Skin of body (tissue), 2 donors: Measurements from ENCODE around the gene HYI. TPM values are rescaled to one million over a fixed set of nuclear protein-coding genes. Genes with fewer than 3 reads are reported as not detected.
"Not testable (repeated sequence)": the region's sequence is repeated elsewhere in the genome, so short reads cannot be mapped to it uniquely, and the experiment has no call there.

Experiments
- DNase-seq: peaks from one replicate; lab custom pipeline; 2025; lab: John Stamatoyannopoulos, UW
- total RNA-seq: library from RNA; depleted of rRNA; stranded (reverse); fragments of >200 nt; gene quantifications from one replicate; pipeline ENCODE4 v1.2.3, GENCODE V29; 2014

The HYI gene
- total RNA-seq, 1 donor from 2014 or later = 27.5 TPM

DNA sequence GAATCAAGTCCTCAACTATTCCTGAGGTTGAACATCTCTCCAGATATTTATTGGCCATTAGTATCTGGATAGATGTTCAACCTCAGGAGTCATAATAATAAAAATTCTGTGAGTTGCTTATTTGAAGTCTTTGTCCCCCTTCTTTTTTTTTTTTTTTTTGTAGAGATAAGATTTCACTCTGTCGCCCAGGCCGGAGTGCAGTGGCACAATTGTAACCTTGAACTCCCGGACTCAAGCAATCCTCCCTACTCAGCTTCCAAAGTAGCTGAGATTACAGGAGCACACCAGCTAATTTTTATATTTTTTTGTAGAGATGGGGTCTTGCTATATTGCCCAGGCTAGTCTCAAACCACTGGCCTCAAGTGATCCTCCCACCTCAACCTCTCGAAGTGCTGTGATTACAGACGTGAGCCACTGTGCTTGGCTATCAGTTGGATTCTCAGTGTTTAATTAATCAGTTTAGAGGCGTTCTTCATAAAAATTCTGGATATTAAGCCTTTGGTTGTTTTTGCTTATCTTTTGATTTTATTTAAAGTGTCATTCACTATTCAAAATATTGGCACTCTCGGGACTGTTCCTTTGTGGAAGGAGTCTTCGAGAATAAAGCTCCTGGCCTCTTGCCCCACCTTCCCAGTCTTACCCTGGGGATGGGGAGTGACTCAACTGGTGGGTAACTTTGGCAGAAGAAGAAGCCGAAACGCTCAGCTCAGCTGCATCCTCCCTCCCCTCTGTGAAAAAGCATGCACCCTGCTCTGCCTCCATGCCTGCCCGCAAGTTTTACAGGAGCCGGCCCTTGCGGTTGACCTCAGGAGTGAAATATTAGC, 11.2 kb upstream of the HYI start:
- DNase-seq = no peak

DNA sequence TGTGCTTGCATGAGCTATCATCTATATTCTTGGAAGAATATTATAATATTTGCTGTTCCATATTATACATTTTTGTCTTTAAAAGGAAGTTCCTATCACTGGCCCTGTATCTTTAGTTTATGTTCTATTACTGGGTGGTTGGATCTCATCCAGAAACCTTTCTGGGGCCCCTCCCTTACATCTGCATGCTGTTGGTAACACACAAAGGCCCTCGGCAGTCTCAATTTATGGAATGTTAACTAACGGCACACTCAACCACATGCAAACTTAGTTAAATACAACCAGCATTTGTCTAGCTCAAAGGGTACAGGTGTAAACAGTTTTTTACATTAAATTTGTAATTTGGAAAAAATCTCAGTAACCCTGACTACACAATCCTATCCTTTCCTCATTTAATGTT, 9.7 kb upstream of the HYI start:
- DNase-seq = no peak

DNA sequence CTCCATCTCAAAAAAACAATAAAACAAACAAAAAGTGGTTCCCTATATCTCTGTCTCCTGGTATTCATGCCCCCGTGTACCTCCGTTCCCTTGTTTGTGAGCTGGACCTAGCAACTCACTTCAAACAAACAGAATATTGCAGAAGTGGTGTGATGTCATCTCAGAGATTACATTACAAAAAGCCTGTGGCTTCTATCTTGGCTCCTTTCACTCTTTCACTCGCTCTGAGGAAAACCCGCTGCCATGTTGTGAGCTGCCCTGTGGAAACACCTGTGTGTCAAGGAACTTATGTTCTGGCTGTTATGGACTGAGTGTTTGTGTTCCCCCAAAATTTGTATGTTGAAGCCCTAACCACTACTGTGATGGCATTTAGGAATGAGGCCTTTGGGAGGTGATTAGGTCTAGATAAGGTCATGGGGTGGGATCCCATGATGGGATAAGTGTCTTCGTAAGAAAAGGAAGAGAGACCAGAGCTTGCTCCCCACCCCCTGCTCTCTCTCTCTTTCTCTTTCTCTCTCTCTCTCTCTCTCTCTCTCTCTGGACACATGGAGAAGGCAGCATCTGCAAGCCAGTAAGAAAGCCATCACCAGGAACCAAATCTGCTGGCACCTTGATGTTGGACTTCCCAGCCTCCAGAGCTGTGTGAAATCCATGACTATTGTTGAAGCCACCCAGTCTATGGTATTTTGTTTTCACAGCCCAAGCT, 7.4 kb upstream of the HYI start:
- no peak for DNase-seq

DNA sequence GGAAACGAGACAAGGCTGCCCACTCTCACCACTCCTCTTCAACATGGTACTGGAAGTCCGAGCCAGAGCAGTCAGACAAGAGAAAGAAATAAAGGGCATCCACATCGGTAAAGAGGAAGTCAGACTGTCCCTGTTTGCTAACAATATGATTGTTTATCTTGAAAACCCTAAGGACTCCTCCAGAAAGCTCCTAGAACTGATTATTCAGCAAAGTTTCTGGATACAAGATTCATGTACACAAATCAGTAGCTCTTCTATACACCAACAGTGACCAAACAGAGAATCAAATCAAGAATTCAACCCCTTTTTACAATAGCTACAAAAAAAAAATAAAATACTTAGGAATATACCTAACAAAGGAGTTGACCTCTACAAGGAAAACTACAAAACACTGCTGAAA, 4.6 kb upstream of the HYI start:
- not testable (repeated sequence) for DNase-seq

DNA sequence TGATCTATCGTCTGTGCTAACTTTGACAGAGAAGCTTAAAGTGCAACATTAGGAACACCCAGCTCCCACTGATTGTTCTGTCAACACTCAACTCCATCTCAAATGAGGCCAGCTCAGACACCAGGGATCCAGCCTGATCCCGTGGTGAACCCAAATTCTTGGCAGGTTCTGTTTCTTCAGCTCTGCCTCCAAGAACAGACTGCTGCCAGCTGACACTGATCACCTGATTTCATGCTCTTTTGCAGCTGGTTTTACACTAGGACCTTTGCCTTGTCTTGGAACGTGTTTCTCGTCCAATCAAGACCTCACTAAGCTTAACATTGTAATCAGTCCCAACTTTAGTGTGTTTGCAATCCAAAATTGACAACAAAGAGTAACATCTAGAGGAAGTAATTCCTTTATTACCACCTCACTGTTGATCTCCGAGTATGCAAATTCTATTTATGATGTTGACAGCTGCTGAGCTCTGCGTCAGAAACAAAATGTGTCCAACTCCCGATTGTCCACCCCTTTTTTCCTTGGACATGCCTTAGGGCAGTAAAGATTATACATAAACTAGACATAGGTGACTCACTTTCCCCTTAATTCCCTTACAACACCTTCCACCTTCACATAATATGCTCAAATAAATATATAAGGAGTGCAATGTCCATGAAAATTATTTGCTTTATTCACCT, 1.6 kb upstream of the HYI start:
- no peak for DNase-seq

DNA sequence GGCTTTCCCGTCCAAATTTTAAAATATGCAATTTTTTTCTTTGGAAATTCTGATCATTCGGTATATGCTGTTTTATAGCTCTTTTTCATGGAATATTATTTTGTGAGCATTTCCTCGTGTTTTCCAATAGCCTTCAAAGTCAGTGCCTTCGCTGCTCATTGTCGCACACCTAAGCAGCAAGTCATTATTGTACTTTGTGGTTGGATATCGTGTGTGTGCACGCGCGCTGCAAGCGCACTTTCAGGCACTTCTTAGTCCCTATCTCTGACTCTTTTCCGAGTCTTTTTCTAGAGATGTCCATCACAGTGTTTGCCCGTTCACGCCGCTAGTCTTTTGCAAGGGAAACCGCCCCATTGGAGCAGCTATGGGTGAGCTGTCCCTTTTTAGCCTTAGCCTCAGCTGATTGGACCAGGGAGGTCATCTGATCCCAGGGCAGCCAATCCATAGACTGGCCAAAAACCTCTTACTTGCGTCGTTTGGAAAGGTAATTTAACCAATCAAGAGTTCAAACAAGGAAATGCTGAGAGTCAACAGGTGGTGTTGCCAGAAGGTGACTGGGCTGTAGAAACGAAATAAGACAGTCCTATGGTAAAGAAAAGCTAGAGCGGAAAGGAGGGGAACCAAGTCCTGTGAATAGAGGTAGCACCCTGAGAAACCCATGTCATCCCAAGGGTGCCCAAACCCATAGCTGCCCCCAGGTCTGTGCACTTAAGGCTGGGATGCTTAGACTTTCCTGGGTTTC, 710 bp upstream of the HYI start:
- peak; percentile 72 for DNase-seq

DNA sequence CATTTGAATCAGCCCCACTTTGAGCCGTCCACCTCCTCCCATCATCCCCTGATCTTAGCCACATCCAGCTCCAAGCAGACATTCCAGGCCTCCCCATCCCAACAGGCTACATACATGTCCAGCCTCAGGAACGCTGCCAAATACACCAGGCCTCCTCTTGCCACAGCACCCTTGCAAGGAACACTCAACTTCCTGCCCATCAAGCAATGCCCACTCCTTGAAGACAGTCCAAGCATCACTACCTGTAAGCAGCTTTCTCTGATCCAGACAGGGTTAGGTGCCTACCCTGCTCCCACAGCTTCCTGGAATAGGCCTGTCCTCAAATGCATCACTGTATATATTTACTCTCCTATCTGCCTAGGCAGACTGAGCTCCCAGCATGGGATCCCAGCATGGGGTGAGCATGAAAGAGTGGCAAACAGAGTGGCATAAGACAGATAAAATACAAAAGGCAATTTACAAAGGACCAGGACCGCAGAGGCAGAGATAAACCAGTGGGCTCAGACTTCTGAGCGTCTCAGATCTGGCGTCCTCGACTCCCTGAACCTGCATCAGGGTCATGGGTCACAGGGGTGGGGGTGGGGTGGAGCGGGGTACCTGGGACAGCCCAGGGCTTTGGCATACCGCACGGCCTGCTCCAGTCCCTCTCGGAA, 816 bp downstream of the HYI start:
- peak; percentile 13 for DNase-seq

DNA sequence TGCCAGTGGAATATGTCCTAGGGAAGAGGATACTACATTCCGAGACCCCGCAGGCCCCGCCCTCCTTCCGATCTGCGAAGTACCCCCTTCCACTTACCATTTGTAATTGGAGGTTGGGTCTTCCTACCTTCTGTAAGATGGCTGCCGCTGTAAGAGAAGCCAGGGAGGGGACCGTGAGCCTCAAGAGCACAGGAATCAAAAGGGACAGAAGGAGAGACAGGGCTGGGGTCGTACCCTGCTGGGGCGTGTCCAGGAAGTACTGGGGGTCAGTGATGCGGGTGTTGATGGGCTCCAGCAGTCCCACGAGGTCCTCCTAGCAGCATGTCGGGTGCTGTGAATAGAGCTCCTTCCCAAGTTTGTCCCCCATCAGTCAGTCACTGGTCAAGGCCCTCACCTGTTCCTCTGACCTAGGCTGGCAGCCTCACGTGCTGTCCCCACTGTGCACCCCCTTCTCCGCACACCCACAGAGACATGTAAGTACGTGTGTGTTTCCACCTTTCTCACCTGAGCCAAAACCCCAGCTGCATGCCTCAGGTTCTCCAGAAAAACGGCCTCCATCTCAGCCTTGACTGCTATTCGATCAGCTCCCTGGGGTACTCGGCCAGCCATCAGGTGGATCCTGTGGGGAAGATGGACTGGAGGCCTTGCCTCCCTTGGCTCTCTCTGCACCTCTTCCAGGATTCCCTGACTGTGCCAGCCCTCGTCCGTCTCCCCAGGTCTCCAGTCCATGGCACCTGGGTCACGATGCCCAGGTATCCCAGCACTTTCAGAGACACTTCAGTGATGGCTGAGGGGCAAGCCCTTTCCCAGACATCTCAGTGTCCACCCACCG, 1.8 kb downstream of the HYI start:
- no peak for DNase-seq

DNA sequence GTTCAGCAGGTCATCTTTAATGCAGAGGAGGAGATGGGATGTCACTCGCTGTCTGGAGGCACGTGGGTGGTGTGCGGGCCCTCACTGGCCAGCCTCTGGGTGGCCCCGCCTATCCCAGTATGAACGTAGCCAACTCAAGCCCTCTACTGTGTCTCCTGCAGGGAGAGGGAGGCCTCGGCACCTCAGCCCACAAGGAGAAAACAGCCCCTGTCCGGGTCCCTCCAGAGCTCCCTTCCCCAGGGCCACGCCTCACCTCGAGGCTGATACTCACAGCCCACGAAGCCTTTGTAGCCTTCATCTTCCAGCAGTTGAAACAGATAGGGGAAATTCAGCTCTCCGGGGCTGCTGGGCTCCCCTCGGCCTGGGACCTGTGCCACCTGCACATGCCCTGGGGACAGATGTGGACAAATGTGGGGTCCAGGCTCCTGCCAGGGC, 2.6 kb downstream of the HYI start:
- no peak for DNase-seq

DNA sequence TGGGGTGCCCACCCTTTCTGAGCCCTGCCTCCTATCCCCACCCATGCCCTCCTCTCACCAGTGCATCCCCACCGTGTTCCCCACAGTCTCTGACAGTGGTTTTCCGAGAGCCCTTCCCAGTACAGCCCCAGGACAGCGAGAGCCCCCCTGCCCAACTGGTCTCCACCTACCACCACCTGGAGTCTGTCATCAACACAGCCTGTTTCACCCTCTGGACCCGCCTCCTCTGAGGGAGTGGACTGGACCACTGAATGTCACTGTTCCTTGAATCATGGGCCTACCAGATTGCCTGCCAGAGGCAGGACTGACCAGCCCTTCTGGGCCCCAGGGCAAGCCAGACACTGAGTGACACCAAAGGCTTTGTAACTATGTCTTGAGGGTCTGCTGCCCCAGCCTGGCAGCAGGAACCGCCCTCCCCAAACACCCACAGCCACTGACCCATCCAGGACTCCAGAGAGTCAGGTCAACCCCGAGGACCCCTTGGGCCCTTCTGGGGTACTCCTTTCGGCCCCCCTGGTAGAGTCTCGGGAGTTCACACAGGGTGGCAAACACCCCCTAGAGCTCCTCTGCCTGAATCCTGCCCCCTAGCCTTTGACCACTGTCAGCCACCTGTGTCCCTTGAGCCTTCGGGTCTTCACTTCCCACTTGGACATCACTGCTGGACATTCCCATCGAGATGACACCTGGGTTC, 3.3 kb downstream of the HYI start:
- DNase-seq = no peak

DNA sequence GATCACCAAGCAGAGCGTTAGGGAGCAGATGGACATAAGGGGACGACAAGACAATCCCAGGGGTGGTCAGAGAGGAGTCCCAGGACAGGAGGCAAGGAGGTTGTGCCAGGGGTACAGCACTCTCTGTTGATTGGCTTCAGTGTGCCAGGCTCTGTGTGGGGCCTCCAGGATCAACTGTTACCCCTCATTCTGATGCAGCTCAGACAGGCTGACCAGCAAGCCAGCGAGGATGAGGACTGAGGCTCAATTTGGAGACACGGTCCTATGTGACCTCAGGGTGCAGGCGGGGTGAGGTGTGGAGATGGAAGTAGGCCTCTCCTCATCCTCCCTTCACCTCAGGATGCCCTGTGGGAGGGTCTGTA, 4.0 kb downstream of the HYI start:
- no peak for DNase-seq

DNA sequence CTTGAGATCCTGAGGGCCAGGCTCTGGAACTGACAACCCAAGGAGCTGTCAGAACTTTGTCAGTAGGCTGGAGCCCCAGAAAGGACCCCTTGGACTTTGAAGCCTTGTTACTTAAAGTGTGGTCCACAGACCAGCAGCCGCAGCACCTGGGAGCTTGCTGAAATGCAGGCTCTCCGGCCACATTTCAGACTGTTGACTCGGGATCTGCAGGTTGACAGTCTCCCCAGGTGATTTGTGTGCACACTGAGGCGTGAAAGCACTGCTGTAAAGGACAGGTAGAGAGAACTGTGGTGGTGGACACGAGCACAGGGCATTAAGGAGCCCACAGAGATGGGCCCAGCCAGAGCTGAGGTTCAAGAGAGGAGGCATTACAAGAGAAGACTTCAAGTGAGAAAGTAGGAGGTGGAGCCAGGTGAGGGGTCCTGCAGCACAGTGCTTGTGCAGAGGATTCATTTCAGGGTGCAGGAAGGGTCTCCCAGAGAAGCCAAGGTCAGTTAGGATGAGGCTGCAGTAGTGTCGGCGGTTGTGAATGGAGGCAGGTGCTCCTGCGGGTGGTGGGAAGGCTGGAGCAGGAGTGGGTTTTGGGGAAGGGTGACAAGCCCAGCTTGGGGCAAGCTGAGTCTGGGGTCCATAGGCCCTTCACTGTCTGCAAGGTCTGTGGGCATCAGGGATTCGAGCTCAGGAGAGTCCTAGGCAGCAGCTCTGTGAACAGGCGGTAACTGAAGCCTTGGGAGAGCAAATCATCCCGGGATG, 4.6 kb downstream of the HYI start:
- DNase-seq = no peak

DNA sequence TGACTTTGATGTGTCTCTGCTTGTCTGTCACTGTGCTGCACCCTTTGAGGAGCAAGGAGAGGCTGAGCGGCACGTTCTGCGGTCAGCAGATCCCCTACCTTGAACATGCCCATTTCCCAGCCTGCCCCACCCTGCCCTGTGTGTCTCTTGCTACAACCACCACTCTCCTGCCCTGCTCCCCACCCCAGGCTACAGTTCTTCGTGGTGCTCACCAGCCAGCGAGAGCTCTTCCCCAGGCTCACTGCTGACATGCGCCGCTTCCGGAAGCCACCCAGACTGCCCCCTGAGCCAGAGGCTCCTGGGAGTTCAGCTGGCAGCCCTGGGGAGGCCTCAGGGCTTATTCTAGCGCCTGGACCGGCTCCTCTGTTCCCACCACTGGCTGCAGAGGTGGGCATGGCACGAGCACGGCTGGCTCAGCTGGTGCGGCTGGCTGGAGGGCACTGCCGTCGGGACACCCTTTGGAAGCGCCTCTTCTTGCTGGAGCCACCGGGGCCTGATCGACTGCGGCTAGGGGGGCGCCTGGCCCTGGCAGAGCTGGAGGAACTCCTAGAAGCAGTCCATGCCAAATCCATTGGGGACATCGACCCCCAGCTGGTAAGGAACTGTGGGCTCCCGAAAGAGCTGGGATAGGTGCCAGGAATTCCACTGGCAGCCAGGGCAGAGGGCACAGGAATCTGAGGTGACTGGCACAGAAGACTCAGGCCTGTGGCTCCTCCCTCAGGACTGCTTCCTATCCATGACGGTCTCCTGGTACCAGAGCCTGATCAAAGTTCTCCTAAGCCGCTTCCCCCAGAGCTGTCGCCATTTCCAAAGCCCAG, 5.6 kb downstream of the HYI start:
- DNase-seq = no peak

DNA sequence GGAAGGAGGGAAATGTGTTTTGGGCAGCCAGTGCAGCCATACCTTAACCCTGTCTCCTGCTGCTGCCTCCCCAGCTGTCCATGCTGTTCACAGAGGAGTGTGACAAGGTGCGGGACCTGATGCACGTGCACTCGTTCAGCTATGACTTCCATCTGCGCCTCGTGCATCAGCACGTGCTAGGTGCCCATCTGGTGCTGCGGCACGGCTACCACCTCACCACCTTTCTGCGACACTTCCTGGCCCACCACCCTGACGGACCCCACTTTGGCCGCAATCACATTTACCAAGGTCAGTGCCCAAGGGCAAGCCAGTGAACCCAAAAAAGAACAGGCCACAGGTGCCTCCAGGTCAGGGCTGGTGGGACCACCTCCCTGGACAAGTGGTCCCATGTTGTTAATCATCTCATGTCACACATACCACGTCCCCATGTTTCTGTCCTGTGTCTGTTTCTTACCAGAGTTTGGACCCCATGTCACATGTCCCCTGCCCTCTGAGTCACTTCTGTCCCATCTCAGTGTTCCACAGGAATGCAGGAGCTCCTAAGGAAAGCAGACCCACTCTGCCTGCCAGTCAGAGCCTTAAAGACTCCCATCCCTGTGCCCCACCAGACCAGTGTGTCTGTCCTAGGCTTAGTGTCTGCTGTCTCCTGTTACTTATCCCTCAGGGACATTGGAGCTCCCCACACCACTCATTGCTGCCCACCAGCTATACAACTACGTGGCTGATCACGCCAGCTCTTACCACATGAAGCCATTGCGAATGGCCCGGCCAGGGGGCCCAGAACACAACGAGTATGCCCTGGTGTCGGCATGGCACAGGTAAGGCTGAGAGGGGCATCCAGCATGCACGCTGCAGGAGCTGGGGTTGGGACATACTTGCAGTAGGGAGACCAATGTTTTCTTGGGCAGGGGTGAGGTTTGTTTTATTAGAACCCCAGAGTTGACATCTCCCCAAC, 6.6 kb downstream of the HYI start:
- DNase-seq = no peak

DNA sequence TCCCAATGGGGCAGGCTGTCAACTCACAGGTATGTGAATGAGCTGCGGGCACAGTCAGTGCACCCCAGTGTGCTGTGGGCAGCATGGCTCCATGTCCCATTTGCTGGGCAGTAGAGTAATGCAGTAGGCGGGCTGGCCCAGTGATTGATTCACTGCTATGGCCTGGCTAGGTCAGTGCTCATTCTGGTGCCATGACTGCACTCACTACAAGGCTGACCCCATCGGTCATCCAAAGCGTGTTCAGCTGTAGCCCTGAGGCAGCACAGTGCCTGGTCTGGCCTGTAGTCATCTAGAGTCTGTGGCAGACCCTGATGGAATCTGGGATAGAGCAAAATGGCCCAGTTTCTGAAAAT, 7.4 kb downstream of the HYI start:
- DNase-seq = no peak

DNA sequence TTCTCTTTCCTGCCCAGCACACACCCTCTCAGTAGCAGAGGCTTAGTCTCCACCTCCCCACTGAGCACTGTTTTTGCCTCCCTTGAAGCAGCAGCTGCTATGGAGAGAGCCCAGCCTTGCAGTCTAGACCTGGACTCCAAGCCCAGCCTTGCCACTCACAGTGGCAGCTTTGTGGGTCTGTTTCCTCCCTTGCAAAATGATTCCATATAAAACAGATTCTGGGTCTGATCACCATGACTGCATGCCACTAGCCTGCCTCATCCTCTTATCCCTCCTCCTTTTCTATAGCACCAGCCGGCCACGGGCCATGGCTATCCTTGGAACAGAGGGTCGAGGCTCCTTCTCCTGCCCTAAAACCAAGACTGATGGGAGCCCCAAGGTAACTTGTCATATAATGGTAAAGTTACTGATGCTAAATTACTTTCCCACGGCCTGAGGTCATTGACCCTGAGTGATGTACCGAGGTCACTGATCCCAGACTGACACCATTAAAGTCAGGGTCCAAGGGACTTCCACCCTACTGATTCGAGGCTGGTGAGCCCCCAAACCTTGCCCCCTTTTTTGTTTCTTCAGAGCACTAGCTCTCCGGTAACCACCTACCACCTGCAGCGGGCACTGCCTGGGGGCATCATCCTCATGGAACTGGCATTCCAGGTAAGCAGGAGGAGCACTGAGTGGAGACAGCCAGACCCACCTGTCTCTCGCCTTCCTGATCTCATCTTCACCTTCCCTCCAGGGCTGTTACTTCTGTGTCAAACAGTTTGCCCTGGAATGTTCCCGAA, 7.9 kb downstream of the HYI start:
- DNase-seq = no peak
